A549 treated with CpdA at 1 μM for 4 hours (cell line): ENCODE results near the gene AMMECR1. TPM values are rescaled to one million over a fixed set of nuclear protein-coding genes. Genes with fewer than 3 reads are reported as not detected.

Experiments
- total RNA-seq: library from RNA; stranded (reverse); fragments of 200-300 nt; extraction: Qiagen RNA extraction; gene quantifications from 5 replicates; pipeline ENCODE4 v1.2.3, GENCODE V29; 2022; ENCODE audit warnings: low read depth

The AMMECR1 gene
- total RNA-seq = 7.0 to 7.8 TPM (median 7.2 TPM) in 5 replicates

GRCh38 chrX:110317820-110318663 is at the start of gene AMMECR1:
Gene AMMECR1 (minus strand): TSS chrX:110318085. CDS start chrX:110318071, 14 bp downstream.

GRCh38 chrX:110358548-110358947 is 40.7 kb upstream of the AMMECR1 start, which contains the start of gene RTL9:
Gene RTL9 (plus strand): TSS chrX:110358848. CDS start chrX:110450618, 91,770 bp downstream.

Other genes starting within 250 kb of the AMMECR1 start
- gene RTL9, start 40.8 kb upstream of the AMMECR1 start, total RNA-seq = 0.05 to 0.12 TPM (median 0.07 TPM) in 5 replicates